ENCODE data around the gene MSTO1. TPM values are rescaled to one million over a fixed set of nuclear protein-coding genes. Genes with fewer than 3 reads are reported as not detected.

MSTO1 gene
- total RNA-seq, 4 donors from 2014 or later = 5.7 to 13.4 (median 11.2) TPM

DNA sequence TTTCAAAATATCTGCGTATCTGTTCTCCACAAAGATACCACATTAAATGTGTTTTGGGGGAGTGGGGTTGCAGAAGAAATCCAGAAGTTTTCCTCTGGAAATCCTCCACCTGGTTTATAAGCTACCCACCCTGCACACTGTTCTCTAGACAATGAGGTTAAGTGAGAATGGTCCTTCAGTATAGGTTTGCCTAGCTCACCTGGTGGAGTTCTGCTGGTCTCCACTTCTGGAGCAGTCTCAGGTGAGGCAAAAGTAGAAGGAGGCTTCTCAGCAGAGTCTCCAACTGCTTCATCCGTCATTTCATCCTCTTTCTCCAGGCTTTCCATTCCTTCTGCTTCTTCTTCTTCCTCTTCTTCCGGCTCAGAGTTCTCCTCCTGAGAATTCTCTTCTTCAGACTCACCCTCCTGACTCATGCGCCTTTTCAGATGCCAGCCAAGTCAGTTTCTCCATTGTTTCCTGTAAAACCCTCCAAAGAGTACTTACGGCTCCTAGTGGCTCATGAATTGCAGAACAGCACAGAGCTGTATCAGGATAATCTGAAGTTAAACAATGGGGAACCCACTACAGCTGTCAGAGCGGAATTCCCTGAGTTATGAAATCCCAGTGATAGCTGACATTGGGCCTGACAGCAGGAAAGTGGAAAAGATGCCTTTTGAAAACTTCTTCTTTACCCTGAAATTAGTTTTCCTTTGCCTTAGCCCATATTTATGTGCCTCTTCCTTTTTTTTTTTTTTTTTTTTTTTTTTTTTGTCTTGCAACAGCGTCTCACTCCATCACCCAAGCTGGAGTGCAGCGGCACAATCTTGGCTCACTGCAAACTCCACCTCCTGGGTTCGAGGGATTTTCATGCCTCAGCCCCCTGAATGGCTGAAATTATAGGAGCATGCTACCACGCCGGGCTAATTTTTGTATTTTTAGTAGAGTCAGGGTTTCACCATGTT is 38.5 kb downstream of the MSTO1 start:
- intact Hi-C loops (cut with DNase I) = no loop called here
- no peak for DNase-seq (ENCODE audit: extremely low spot score)
- no peak for TF ChIP-seq POLR2A (IDR thresholded peaks at IDR 0.05; ENCODE audit: low read depth)
- TF ChIP-seq POLR2AphosphoS5 (IDR thresholded peaks at IDR 0.05) = peak; percentile 12 to 50
- no peak for TF ChIP-seq EP300 (IDR thresholded peaks at IDR 0.05)
- TF ChIP-seq, protein P1, sequence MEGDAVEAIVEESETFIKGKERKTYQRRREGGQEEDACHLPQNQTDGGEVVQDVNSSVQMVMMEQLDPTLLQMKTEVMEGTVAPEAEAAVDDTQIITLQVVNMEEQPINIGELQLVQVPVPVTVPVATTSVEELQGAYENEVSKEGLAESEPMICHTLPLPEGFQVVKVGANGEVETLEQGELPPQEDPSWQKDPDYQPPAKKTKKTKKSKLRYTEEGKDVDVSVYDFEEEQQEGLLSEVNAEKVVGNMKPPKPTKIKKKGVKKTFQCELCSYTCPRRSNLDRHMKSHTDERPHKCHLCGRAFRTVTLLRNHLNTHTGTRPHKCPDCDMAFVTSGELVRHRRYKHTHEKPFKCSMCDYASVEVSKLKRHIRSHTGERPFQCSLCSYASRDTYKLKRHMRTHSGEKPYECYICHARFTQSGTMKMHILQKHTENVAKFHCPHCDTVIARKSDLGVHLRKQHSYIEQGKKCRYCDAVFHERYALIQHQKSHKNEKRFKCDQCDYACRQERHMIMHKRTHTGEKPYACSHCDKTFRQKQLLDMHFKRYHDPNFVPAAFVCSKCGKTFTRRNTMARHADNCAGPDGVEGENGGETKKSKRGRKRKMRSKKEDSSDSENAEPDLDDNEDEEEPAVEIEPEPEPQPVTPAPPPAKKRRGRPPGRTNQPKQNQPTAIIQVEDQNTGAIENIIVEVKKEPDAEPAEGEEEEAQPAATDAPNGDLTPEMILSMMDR (IDR thresholded peaks at IDR 0.05) = peak; percentile 35 to 52 (median 45)

GRCh38 chr1:155649676-155650075 is 39.7 kb downstream of the MSTO1 start:
- H3K4me3 ChIP-seq = no peak overlapping the region
- H3K36me3 ChIP-seq = no peaks in the 10 kb centered on the region
- H3K4me1 ChIP-seq = peaks cover 5 to 40% (median 36%) of the 10 kb centered on the region in 4 donors
- TF ChIP-seq POLR2AphosphoS5 (IDR thresholded peaks at IDR 0.05) = no peak
- TF ChIP-seq POLR2A (IDR thresholded peaks at IDR 0.05; ENCODE audit: low read depth) = no peak
- TF ChIP-seq, protein P1 (IDR thresholded peaks at IDR 0.05) = no peak
- no peak for TF ChIP-seq EP300 (IDR thresholded peaks at IDR 0.05)
- intact Hi-C loops (cut with DNase I) = no loop called here
- no peak overlapping the region for H3K27ac ChIP-seq (replicated peaks in 1 of 4)
- no peak for DNase-seq (ENCODE audit: extremely low spot score)
- no peaks in the 10 kb centered on the region for H3K9me3 ChIP-seq
- no peaks in the 10 kb centered on the region for H3K27me3 ChIP-seq

More for the DNA sequence above, 38.5 kb downstream of the MSTO1 start:
- H3K36me3 ChIP-seq = no peaks in the 10 kb centered on the region
- H3K4me3 ChIP-seq = peak overlapping the region in 1 of 4 donors; percentile 14
- 44% methylated on average over 11 of the region's 11 CpGs for WGBS
- peaks cover 0 to under 1% (median 0%) of the 10 kb centered on the region in 4 donors for H3K9me3 ChIP-seq
- no peaks in the 10 kb centered on the region for H3K27me3 ChIP-seq
- H3K27ac ChIP-seq (replicated peaks in 1 of 4) = peak overlapping the region in 3 of 4 donors; percentile 47 to 57 (median 55)
- peaks cover 5 to 41% (median 36%) of the 10 kb centered on the region in 4 donors for H3K4me1 ChIP-seq

GRCh38 chr1:155650231-155650757 is 40.3 kb downstream of the MSTO1 start:
- TF ChIP-seq EP300 (IDR thresholded peaks at IDR 0.05) = no peak
- TF ChIP-seq, protein P1 (IDR thresholded peaks at IDR 0.05) = no peak
- no peak for TF ChIP-seq POLR2AphosphoS5 (IDR thresholded peaks at IDR 0.05)
- no peak for TF ChIP-seq POLR2A (IDR thresholded peaks at IDR 0.05; ENCODE audit: low read depth)
- no peaks in the 10 kb centered on the region for H3K9me3 ChIP-seq
- no peak for DNase-seq (ENCODE audit: extremely low spot score)
- no peak overlapping the region for H3K27ac ChIP-seq (replicated peaks in 1 of 4)
- peaks cover 5 to 34% (median 31%) of the 10 kb centered on the region in 4 donors for H3K4me1 ChIP-seq
- intact Hi-C loops (cut with DNase I) = no loop called here
- no peaks in the 10 kb centered on the region for H3K27me3 ChIP-seq
- H3K36me3 ChIP-seq = no peaks in the 10 kb centered on the region
- H3K4me3 ChIP-seq = no peak overlapping the region
- 90% methylated on average over 7 of the region's 7 CpGs for WGBS

GRCh38 chr1:155651861-155652661 is 42.0 kb downstream of the MSTO1 start:
- Histone ChIP-seq H3K36me3 (no peaks in the 10 kb centered on the region), H3K4me3 (no peak overlapping the region), H3K27ac (replicated peaks in 1 of 4) (no peak overlapping the region), H3K9me3 (no peaks in the 10 kb centered on the region), H3K4me1 (peaks cover 0 to 22% (median 22%) of the 10 kb centered on the region in 4 donors), H3K27me3 (no peaks in the 10 kb centered on the region)
- intact Hi-C loops (cut with DNase I) = no loop called here
- DNase-seq (ENCODE audit: extremely low spot score) = no peak
- TF ChIP-seq POLR2AphosphoS5 (IDR thresholded peaks at IDR 0.05) (no peak), EP300 (IDR thresholded peaks at IDR 0.05) (no peak), POLR2A (IDR thresholded peaks at IDR 0.05; ENCODE audit: low read depth) (no peak)
- TF ChIP-seq, protein P1 (IDR thresholded peaks at IDR 0.05) = peak in 1 of 3 experiments; percentile 0
- 89% methylated on average over 3 of the region's 3 CpGs for WGBS

Data from esophagus muscularis mucosa (tissue), 4 donors.